HL-60 (cell line): Measurements from ENCODE around the gene DHX32.

Experiments used
- DNase-seq, 2 experiments: peaks; one replicate each; pipeline ENCODE4 v3.0.0-alpha.2; 2010 to 2020; ENCODE audit warnings: low read depth in 1 of 2, low spot score in 1 of 2
- H3K27ac ChIP-seq: fragments of 250-450 bp; sonication (Bioruptor Pico); replicated peaks from 2 replicates; pipeline ENCODE4 v1.5.1; 2020; ENCODE audit warnings: mild to moderate bottlenecking, moderate library complexity
- H3K27me3 ChIP-seq: fragments of 250-450 bp; sonication (Bioruptor Pico); 2 replicates; pipeline ENCODE4 v1.5.1; 2021; ENCODE audit warnings: mild to moderate bottlenecking, moderate library complexity; ENCODE audit not compliant: insufficient read depth, poor library complexity, severe bottlenecking
- H3K4me3 ChIP-seq: replicated peaks from 2 replicates; pipeline ENCODE4 v1.5.1; 2011; ENCODE audit warnings: mild to moderate bottlenecking, control low read depth, low read length; ENCODE audit not compliant: insufficient read depth
- GABPA ChIP-seq: IDR thresholded peaks from 2 replicates; pipeline ENCODE4 v1.6.1; 2012; ENCODE audit warnings: low read depth
- POLR2AphosphoS5 ChIP-seq: IDR thresholded peaks from 2 replicates; pipeline ENCODE4 v1.6.1; 2012; ENCODE audit warnings: low read depth
- SPI1 ChIP-seq: IDR thresholded peaks from 2 replicates; pipeline ENCODE4 v1.6.1; 2012; ENCODE audit warnings: low read depth, mild to moderate bottlenecking, borderline replicate concordance
- TF ChIP-seq, protein P1 (sequence below): IDR thresholded peaks from 2 replicates; pipeline ENCODE4 v1.6.1; 2012; ENCODE audit warnings: low read depth; ENCODE audit not compliant: insufficient replicate concordance
- TF ChIP-seq, protein P2 (sequence below): IDR thresholded peaks from one replicate; pipeline ENCODE4 v1.5.1; 2011; ENCODE audit warnings: low read length, control low read depth, inconsistent platforms; ENCODE audit not compliant: insufficient read depth

DHX32 gene

DNA sequence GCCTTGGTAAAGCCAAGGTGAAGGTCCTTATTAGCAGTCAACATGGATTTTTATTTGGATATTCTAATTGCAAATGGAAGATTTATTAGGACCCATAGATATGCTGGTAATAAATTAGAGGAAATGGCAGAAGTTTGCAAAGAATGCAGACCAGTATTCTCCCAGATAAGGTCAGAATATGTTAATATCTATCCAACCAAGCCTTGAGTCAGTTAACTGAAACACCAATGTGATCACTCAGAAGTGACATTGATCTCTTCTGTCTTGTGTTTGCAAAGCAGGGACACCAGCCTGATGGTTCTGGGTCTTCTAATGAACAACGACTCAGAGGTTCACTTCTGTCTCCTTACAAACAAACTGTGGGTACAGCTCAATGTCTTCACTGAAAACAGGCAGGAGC lies 79.5 kb downstream of the DHX32 start:
- Histone ChIP-seq H3K27ac (no peak overlapping the region), H3K4me3 (no peak overlapping the region), H3K27me3 (no peaks in the 10 kb centered on the region)
- no peak for DNase-seq
- TF ChIP-seq, protein P1, sequence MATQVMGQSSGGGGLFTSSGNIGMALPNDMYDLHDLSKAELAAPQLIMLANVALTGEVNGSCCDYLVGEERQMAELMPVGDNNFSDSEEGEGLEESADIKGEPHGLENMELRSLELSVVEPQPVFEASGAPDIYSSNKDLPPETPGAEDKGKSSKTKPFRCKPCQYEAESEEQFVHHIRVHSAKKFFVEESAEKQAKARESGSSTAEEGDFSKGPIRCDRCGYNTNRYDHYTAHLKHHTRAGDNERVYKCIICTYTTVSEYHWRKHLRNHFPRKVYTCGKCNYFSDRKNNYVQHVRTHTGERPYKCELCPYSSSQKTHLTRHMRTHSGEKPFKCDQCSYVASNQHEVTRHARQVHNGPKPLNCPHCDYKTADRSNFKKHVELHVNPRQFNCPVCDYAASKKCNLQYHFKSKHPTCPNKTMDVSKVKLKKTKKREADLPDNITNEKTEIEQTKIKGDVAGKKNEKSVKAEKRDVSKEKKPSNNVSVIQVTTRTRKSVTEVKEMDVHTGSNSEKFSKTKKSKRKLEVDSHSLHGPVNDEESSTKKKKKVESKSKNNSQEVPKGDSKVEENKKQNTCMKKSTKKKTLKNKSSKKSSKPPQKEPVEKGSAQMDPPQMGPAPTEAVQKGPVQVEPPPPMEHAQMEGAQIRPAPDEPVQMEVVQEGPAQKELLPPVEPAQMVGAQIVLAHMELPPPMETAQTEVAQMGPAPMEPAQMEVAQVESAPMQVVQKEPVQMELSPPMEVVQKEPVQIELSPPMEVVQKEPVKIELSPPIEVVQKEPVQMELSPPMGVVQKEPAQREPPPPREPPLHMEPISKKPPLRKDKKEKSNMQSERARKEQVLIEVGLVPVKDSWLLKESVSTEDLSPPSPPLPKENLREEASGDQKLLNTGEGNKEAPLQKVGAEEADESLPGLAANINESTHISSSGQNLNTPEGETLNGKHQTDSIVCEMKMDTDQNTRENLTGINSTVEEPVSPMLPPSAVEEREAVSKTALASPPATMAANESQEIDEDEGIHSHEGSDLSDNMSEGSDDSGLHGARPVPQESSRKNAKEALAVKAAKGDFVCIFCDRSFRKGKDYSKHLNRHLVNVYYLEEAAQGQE = no peak
- no peak for TF ChIP-seq SPI1
- no peak for TF ChIP-seq POLR2AphosphoS5
- no peak for TF ChIP-seq GABPA

DNA sequence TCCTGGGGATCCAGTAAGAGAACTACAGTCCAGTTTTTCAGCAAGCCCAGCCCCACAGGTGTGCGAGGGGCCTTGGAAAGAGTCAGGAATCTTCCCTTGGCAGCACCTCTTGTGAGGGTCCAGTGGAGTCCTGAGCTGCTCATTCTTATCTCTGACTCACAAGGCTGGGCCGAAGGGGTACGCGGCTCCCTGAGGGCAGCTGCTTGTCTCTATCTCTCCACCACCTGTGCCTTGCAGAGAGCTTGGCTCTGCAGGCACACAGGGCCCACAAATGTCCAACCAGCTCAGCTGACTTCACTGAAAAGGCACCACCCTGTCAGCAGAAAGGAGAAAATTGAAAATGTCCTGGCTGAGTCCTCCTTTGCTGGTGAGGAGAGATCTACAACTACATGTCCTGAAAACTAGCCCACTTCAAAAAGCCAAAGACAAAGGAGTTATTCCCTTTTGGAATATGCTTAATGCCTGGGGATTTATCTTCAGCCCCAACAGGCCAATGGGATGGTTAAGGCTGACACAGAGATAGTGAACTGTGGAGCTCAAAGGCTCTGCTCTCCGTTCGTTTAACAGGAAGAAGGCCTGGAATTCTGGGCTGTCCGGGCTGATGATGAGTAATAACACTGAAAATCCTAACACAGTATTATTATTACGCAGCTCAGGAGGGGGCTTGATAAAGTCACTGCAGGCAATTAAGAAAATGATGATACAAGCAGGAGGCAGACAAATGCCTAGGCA lies 81.5 kb downstream of the DHX32 start:
- no peak for DNase-seq
- H3K4me3 ChIP-seq = no peak overlapping the region
- H3K27me3 ChIP-seq = no peaks in the 10 kb centered on the region
- TF ChIP-seq SPI1 = no peak
- TF ChIP-seq GABPA = no peak
- no peak for TF ChIP-seq POLR2AphosphoS5
- TF ChIP-seq, protein P1 = no peak
- TF ChIP-seq, protein P2, sequence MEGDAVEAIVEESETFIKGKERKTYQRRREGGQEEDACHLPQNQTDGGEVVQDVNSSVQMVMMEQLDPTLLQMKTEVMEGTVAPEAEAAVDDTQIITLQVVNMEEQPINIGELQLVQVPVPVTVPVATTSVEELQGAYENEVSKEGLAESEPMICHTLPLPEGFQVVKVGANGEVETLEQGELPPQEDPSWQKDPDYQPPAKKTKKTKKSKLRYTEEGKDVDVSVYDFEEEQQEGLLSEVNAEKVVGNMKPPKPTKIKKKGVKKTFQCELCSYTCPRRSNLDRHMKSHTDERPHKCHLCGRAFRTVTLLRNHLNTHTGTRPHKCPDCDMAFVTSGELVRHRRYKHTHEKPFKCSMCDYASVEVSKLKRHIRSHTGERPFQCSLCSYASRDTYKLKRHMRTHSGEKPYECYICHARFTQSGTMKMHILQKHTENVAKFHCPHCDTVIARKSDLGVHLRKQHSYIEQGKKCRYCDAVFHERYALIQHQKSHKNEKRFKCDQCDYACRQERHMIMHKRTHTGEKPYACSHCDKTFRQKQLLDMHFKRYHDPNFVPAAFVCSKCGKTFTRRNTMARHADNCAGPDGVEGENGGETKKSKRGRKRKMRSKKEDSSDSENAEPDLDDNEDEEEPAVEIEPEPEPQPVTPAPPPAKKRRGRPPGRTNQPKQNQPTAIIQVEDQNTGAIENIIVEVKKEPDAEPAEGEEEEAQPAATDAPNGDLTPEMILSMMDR = no peak
- H3K27ac ChIP-seq = no peak overlapping the region

DNA sequence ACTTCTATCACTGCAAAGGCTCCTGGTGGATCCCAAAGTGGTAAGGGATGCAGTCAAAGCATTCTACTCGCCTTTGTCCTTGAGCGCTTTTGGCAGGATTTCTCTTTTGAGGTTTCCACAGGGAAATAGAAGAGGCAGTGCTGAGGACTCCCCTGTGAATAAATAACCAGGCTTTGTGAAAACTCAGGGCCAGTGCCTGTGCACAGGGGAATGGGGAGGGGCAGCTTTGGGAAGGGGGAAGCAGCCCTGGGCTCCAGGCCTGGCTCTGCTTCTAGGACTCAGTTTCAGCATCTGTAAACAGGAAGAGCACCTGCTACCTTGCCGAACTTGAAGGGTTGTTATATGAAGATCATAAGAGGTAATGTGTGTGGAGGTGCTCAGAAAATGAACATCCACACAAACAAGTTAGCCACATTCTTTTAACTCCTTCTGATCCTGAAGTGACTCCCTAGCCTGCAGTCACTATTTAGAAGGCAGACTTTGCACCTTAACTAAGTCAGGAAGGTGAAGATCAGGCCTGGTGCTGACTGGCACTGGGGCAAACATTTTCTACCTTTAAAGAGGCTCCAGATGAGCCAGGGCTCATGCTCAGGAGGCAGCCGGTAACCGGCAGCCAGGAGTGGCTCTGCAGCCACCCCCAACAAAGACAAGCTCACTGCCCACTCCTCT lies 83.0 kb downstream of the DHX32 start:
- Histone ChIP-seq H3K27me3 (no peaks in the 10 kb centered on the region), H3K4me3 (no peak overlapping the region), H3K27ac (no peak overlapping the region)
- DNase-seq = no peak
- TF ChIP-seq, protein P1 = no peak

DNA sequence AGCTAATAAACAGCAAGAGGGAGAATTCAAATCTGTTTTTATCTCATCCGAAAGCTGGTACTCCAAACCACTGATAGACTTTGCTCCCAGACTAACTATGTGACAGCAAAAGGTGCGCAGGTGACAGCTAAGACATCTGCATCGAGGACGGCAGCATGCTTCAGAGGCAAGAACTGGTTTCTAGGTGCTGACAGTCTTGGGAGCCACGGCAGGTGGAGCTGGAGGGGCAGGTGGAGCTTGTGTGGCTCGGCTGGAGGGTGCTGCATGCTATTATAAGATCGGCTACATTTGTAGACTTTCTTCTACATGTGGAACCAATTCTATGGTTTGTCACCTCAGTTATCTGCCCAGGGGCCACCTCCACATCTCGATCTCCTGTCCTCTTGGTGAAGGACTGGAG lies 83.7 kb downstream of the DHX32 start:
- no peak overlapping the region for H3K4me3 ChIP-seq
- TF ChIP-seq POLR2AphosphoS5 (no peak), SPI1 (no peak), GABPA (no peak)
- TF ChIP-seq, protein P1 = no peak
- TF ChIP-seq, protein P2 = no peak
- no peak for DNase-seq
- H3K27ac ChIP-seq = no peak overlapping the region
- no peaks in the 10 kb centered on the region for H3K27me3 ChIP-seq
